Measurements from ENCODE around the gene MTMR6.

MTMR6 gene

GRCh38 chr13:25280396-25280795, 6.9 kb downstream of the MTMR6 start:
- DNase-seq (ENCODE audit: low read depth in 2 of 2, low spot score in 1 of 2) = no peak

DNA sequence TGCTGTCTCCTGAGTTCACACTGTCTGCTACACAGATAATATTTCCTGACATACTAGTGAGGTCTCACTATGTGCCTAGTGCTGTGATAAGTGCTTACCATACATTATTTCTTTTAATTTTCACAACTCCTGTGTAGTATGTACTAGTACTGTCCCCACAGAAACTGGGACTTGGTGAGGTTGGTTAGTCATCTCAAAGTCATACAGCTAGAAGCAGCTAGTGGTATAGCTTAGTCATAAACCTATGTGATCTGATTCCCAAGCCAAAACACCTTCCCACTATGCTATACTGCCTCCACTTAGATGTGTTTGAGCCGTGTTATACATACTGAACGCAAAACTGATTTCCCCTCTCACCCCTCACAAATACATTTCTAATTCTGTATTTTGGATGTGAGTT, 10.5 kb downstream of the MTMR6 start:
- DNase-seq (ENCODE audit: low read depth in 2 of 2, low spot score in 1 of 2) = no peak

DNA sequence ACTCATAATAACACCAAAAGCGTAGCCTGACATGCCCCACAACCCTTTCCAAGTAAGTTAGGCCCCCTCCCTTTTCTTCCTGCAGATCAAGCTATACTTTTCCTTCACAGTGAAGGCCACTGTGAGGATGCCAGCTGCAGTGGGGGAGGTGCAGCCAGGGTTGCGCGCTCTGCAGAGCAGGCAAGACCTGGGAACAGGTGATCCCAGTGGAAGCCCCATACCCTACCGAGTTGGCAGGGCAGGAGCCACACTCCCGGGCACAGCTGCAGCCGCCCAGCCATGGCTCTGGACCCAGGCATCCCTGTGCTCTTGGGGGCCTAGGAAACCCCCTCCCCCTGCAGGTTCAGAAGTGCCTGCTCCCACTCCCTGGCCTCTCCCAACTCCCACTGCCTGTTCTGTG, 18.7 kb downstream of the MTMR6 start:
- DNase-seq (ENCODE audit: low read depth in 2 of 2, low spot score in 1 of 2) = no peak

- DNase-seq (ENCODE audit: low read depth in 2 of 2, low spot score in 1 of 2) = no peak
Measured at GRCh38 chr13:25267715-25268114, 19.6 kb downstream of the MTMR6 start.

DNA sequence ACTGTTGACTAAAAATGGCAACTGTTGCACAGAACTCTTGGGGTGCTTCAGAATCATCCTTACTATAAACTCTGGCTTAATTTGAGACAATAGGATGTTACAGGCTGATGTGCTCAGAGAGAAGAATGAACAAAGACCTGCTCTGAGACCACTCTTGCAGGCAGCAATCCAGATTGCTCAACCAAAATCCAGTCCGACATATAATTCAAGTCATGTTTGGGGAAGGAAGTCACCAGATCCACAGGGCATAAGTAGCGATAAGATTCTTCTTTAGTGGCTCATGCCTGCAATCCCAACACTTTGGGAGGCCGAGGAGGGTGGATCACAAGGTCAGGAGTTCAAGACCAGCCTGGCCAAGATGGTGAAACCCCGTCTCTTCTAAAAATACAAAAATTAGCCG, 20.6 kb downstream of the MTMR6 start:
- DNase-seq (ENCODE audit: low read depth in 2 of 2, low spot score in 1 of 2) = no peak

GRCh38 chr13:25262261-25262660, 25.0 kb downstream of the MTMR6 start:
- DNase-seq (ENCODE audit: low read depth in 2 of 2, low spot score in 1 of 2) = no peak

GRCh38 chr13:25253702-25254101, 33.6 kb downstream of the MTMR6 start:
- DNase-seq (ENCODE audit: low read depth in 2 of 2, low spot score in 1 of 2) = no peak

DNA sequence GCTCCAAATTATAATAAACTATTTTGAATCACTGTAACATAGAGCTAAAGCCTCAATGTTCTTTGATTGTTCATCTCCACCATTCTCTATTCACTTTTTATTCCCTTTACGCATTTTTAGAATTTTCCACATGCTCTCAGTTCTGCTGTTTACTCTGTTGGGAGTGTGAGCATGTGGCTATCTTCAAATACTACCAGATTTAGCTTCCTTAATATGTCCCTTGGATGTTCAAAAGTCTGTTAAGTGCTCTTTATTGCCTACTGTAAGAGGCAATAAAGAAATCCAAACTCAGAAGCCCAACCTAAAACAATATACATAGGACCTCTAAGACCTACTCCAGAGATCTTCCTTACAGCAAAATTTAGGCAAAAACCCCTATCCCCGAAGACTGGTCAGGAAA, 34.5 kb downstream of the MTMR6 start:
- DNase-seq (ENCODE audit: low read depth in 2 of 2, low spot score in 1 of 2) = no peak

- no peak for DNase-seq (ENCODE audit: low read depth in 2 of 2, low spot score in 1 of 2)
Measured at GRCh38 chr13:25252225-25252624, 35.1 kb downstream of the MTMR6 start.

DNA sequence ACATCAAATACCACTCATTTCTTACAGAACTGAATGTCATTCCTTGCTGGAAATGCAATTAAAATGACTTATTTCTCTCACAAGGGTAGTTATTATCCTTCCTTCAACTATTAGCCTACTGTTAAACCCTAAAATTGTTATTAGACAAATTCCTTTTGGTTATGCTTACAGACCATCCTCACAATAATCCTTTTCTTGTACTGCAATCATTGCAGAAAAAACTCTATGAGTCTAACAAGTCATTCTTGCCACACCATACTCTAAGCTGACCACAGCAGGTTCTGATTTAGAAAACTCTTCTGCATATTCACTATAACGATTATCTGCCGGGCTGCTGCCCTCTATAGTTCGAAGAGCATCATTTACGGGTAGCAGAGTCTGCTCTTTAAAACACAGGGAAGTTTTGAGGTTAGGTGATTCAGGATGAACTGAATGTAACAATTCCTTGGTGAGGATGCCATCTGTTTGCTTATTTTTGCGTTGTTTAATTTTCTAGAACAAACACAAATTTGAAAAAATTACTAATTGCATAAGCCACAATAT, 38.2 kb downstream of the MTMR6 start:
- DNase-seq (ENCODE audit: low read depth in 2 of 2, low spot score in 1 of 2) = no peak

DNA sequence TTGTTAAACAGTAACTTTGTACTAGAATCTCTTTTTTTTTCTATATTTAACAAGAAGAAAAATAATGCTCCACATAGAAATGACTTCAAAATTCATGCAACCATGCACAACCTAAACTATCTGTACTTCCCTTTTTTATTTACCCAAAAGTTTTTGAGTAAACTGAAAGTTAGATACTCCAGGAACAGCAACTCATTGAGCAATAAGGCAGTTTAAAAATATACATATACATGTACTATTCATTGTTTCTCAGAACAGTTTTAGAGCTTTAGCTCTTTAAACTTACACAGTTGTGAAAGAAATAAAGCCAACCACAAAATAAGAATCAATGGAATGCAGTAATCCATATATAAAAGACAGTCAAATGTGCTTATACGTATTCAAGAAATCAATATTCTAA, 39.2 kb downstream of the MTMR6 start:
- DNase-seq (ENCODE audit: low read depth in 2 of 2, low spot score in 1 of 2) = no peak

DNA sequence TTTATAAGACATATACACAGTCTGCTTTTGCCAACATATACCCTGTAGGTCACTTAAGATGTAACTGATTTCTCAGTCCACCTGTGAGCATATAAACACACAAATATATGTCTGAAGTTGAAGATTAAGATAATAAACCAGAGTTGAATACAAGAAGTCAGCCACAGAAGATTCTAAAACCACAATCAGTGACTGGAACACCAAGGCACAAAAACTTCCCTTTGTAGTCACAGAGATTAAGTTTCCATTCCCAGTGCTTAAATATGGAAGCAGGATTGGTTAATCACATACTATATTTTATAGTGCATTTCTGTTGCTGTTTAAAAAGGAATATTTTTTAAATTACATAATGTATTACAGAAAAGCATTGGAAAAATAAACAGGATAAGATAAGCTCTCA, 39.9 kb downstream of the MTMR6 start:
- DNase-seq (ENCODE audit: low read depth in 2 of 2, low spot score in 1 of 2) = no peak

DNA sequence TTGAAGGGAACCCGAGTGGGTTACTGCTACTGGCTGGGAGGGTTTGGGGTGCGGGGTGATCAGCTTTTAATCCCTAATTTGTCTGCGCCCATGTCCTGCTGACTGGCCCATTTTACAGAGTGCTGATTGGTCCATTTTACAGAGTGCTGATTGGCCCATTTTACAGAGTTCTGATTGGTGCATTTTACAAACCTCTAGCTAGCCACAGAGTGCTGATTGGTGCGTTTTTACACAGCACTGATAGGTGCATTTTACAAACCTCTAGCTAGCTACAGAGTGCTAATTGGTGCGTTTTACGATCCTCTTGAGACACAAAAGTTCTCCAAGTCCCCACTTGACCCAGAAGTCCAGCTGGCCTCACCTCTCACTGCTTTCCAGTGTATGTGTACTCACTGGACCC, 43.2 kb downstream of the MTMR6 start:
- no peak for DNase-seq (ENCODE audit: low read depth in 2 of 2, low spot score in 1 of 2)

- no peak for DNase-seq (ENCODE audit: low read depth in 2 of 2, low spot score in 1 of 2)
Measured at GRCh38 chr13:25242956-25243355, 44.3 kb downstream of the MTMR6 start.

DNA sequence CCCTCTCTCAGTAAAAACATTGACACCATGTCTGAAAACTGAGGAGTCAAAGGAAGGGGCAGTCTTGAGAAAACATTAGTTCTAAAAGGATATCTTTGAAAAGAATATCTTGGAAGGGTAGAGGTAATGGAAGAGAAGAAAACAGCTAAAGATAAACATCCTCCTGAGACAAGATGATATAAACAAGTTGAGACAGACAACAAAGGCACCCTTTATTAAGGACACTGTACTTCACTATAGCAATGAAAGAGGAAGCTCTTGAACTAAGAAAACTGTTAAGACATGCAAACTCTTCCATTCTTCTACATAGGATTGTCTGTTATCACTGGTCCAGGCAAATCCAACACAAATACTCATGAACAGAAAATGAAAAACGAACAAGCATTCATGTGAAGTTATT, 46.3 kb downstream of the MTMR6 start:
- DNase-seq (ENCODE audit: low read depth in 2 of 2, low spot score in 1 of 2) = no peak

GRCh38 chr13:25237083-25237482, 50.2 kb downstream of the MTMR6 start:
- DNase-seq (ENCODE audit: low read depth in 2 of 2, low spot score in 1 of 2) = no peak

DNA sequence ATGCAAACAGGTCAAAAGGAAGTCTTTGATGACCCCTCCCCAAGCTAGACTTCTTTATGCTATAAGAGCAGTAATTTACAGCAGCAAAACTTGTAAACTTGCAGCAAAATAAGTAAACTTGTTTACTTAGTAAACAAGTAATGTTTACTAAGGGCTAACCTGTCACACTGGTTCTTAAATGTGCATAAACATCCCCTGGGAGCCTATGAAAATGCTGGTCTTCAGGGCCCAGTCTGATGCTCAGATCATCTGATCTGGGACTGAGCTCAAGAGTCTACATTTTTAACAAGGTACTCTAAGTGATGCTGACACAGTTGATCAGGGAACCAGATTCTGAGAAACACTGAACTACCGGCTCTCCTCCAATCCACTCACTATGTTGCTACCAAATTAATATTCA, 53.4 kb downstream of the MTMR6 start:
- no peak for DNase-seq (ENCODE audit: low read depth in 2 of 2, low spot score in 1 of 2)

GRCh38 chr13:25232937-25233515, 54.3 kb downstream of the MTMR6 start:
- no peak for DNase-seq (ENCODE audit: low read depth in 2 of 2, low spot score in 1 of 2)

DNA sequence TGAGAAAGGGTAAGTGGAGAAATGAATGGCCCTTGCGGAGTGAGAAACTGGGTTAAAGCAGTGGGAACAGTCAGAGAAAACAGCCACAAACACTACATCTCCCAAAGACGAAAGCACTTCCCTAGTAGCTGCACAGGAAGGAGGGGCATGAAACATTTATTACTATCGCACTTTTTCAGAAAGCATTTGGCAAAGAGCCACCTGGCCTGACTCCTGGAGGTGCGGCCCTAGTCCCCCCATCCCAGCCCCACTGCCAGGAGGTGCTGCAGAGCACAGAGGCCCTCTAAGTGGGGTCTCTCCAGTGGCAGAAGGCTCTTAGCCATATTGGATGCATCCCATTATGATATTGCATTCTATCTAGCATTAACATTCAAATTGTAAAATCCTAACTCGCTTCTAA, 55.8 kb downstream of the MTMR6 start:
- DNase-seq (ENCODE audit: low read depth in 2 of 2, low spot score in 1 of 2) = no peak

DNA sequence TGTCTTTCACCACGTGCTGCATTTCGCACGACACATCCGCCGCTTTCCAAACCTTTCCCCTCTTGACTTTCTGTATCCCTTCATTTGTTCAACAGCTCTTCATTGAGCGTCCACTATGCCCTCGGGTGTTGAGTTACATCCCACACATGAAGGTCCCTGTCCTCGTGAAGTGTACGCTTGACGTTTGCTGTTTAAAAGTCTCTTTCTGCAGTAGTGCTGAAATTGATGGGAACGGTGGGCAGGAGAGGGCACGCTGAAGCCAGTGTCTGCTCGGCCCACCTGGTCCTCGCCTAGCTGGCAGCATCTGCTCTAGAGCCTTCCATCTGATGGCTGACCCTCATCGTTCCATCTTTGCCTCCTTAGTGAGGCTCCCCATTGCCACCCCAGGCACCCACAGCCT, 59.6 kb downstream of the MTMR6 start:
- DNase-seq (ENCODE audit: low read depth in 2 of 2, low spot score in 1 of 2) = no peak

DNA sequence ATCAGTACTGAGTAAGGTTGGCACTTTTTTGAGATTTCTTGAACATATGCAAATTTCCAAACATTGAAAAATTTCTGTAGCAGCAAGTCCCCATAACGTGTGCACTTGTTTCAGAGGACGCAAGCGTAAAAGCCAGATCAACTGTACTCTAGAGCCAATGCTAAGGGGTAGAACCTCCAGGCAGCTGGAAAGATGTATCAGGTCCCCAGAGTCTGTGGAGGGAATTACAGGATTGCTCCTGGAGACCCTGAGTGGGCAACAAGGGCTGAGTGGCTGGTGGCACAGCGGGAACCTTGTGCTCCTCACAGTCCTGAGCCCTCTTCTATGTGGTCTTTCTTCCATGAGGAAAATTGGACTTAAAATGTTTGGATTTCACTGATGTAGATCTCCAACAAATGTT, 61.3 kb downstream of the MTMR6 start:
- no peak for DNase-seq (ENCODE audit: low read depth in 2 of 2, low spot score in 1 of 2)

- DNase-seq (ENCODE audit: low read depth in 2 of 2, low spot score in 1 of 2) = no peak
Measured at GRCh38 chr13:25224151-25224550, 63.1 kb downstream of the MTMR6 start.

GRCh38 chr13:25222740-25223139, 64.5 kb downstream of the MTMR6 start:
- no peak for DNase-seq (ENCODE audit: low read depth in 2 of 2, low spot score in 1 of 2)

DNA sequence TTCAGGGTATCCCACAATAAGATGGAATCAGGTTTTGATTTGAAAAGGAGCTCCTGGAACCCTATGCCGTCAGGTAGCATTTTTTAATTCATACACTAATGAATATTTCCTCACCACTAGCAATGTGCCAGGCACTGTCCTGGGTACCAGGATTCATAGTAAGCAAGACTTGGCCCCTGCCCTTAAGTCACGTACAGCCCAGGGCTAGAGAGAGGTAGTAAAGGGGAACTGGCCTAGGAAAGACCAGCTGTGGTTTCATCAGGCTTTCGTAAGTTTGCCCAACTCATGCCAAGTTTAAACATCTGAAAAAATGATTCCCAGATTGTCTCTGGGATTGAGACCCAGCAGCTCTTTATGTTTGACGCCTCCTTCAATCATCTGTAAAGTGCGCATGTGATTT, 69.3 kb downstream of the MTMR6 start:
- DNase-seq (ENCODE audit: low read depth in 2 of 2, low spot score in 1 of 2) = no peak
